ENCODE results near the gene PAF1. TPM values are rescaled to one million over a fixed set of nuclear protein-coding genes. Genes with fewer than 3 reads are reported as not detected.

Gene PAF1
- total RNA-seq, 1 donor from 2014 or later = 34.8 TPM

DNA sequence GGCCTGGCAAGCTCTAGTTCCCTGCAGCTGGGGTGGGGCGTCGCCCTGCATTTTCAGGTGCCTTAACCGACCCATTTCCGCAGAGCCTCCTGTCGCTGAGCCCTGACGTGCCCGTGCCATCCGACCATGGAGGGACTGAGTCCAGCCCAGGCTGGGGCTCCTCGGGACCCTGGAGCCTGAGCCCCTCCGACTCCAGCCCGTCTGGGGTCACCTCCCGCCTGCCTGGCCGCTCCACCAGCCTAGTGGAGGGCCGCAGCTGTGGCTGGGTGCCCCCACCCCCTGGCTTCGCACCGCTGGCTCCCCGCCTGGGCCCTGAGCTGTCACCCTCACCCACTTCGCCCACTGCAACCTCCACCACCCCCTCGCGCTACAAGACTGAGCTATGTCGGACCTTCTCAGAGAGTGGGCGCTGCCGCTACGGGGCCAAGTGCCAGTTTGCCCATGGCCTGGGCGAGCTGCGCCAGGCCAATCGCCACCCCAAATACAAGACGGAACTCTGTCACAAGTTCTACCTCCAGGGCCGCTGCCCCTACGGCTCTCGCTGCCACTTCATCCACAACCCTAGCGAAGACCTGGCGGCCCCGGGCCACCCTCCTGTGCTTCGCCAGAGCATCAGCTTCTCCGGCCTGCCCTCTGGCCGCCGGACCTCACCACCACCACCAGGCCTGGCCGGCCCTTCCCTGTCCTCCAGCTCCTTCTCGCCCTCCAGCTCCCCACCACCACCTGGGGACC is 16.9 kb upstream of the PAF1 start:
- ATAC-seq = no peak
- intact Hi-C loops (cut with micrococcal nuclease) = no loop called here
- peak; percentile 69 for DNase-seq

DNA sequence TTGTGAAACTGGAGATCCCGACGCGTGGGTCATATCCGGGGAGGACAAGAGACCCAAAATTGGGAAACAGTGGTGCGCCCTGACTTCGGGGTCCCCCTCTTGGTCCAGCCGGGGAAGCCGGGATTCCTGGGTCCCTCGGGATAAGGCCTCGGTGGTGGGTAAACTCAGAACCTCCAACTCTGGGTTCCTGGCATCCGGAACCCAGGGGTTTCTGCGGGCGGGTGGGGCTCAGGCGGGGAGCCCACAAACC is 16.4 kb upstream of the PAF1 start:
- ATAC-seq (no peak), DNase-seq (no peak)
- intact Hi-C loops (cut with micrococcal nuclease) = no loop called here

DNA sequence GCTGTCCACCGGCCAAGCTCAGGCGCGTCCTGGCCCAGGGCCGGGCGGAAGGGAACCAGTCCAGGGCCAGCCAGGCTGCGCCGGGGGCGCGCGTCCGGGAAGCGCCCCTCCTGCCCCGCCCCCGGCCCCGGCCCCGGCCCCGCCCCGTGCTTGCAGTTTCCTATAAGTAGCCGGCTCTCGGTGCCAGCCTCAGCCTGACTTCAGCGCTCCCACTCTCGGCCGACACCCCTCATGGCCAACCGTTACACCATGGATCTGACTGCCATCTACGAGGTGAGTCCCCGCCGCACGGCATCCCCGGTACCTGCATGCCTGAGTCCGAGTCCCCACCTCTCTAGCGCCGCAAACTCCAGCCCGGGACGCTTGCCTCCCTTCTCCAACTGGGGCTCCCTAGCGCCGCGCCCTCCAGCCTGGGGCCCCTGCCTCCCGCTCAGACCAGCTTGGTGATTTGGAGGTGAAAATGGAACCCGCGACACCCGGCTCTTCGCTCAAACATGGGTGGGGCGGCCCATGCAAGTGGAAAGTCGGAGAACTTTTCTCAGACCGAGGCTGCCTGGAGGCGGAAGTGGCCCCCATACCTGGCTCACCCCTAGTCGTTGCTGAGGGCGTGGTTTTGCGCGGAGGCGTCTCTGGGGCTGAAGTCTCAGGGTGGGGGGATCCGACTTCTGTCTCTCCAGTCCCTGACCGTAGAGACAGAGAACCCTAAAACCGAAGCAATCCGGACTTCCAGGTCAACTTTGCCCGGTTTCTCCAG is 15.9 kb upstream of the PAF1 start, which contains the start of gene ZFP36:
TSS of gene ZFP36 (plus strand) at position 192 of the 754 bp plus-strand sequence. CDS start at position 250, 58 bp downstream.
- DNase-seq (peak; percentile 94), ATAC-seq (peak; percentile 47)
- intact Hi-C loops (cut with micrococcal nuclease) = no loop called here

DNA sequence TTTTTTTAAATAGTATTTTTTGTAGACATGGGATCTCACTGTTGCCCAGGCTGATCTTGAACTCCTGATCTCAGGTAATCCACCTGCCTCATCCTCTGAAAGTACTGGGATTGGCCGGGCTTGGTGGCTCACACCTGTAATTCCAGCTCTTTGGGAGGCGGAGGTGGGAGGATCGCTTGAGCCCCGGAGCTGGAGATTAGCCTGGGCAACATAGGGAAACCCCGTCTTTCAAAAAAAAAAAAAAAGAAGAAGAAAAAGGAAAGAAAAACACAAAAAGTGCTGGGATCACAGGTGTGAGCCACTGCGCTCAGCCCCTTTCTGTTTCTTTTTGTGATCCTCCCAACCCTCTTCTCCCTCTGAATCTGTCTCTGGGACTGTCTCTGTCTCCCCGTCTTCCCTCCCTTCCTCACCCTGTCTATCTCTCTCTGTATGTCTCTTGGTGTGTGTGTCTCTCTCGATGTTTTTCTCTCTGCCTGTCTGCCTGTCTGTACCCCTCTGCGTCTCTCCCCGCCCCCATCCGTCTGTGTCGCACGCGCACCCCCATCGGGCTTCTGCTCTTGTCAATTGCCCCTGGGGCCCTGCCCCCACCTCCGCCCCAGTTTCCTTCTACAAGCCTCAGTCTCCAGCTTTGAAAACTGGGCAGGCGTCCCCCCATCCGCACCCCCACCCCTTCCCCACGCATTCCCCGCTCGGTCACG is 15.2 kb upstream of the PAF1 start:
- ATAC-seq (peak; percentile 0), DNase-seq (no peak)
- intact Hi-C loops (cut with micrococcal nuclease) = no loop called here

DNA sequence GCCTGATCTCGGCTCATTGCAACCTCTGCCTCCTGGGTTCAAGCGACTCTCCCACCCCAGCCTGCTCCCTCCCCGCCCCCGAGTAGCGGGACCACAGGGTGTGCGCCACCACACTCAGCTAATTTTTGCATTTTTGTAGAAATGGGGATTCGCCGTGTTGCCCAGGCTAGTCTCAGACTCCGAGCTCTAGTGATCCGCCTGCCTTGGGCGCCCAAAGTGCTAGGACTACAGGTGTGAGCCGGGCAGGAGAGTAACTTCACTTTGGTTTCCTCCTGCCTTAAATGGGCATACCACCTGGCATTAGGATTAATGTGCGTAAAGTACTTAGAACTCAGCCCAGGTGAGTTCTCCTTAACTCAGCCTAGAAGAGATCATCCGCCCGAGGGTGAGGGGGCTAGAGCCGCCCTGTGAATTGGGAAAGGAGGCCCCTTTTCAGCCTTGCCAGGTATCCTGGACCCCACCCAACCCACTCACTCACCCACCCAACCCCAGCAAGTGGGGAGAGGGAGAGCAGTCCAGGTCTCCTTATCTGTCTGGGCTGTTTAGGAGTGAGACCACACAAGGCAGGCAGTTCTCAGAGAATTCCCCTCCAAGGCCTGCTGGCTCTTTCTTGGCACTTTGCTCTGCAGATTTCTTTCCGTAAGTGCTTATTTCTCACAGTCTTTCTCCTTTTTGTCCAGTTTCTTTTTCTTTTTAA is 14.5 kb upstream of the PAF1 start:
- ATAC-seq (no peak), DNase-seq (no peak)
- intact Hi-C loops (cut with micrococcal nuclease) = no loop called here

DNA sequence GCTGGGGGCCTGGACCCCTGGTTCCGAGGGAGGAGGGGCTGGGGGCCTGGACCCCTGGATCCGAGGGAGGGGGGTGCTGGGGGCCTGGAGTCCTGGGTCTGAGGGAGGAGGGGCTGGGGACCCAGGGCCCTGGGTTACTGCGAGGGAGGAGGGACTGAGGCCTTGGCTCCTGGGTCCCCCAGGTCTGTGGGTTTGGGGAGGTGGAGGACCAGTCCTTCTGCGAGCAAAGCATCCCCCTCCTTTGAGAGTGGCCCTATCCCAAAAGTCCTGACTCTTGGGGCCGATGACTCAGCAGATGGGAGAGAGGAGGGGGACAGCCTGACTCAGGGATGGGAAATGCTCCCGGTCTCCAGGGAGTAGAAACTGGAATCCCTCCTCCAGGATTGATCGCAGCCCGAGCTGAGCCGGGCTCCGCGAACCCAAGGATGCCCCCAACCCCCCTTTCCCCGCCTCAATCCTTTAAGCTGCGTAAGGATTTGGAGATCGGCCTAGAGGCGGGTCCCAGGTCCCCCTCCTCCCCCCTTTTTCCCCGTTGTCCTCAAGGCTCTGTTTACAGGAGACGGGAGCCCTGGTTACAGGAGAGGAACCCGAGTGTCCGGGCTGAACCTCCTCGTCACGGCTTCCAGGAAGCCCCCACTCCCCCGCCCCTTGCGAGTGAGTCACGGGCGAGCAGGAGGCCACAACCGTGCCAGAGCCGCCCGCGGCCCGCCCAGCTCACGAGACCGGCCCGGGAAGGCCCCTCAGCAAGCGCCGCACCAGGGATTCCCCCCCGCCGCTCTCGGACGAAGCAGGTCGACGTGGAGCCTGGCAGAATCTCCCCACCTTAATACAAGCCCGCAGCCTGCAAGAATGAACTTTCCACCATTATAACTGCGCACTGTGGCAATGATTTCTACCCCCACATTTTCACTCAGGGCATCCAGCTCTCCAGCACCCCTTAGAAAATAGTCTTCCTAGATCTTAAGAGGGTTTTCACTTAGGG is 12.7 kb upstream of the PAF1 start:
- ATAC-seq (peak; percentile 60), DNase-seq (peak; percentile 99)
- intact Hi-C loops (cut with micrococcal nuclease) = no loop called here

DNA sequence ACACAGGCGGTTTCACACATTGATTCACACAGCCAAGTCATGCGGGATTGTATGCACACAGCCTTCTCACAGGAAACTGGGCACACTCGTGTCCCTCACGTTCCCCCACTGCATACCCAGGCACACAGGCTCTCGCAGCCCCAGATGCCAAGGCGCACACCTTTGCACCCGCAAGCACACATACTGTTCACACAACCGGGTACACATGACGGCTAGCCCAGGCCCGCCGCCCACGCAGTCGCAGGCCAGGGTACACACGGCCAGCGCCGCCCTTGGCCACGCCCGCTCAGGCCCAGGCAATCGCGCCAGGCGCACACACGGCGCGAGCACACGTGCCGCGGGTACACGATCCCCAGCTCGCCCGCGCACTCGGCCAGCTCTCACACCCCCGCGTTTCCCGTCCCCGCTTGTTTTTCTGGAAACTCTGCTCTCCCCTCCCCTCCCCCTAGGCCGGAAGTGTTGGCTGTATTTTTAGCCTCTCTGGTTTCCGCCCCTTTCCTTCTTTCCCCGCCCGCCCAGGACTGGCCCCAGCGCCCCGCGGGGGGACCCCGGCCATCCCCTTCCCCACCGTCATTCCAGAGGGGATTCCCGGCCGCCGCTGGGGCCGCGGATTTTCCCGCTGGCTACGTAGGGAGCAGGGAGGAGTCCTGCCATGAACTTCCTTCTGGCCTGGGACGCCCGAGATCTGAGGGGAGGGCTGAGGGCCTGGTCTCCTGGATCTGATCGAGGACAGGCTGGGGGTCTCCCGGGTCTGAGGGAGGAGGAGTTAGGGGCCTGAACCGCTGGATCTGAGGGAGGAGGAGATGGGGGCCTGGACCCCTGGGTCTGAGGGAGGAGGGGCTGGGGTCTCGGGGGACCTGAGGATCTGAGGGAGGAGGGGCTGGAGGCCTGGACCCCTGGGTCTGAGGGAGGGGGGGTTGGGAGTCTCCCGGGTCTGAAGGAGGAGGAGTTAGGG is 11.7 kb upstream of the PAF1 start:
- peak; percentile 47 for ATAC-seq
- intact Hi-C loops (cut with micrococcal nuclease) = no loop called here
- peak; percentile 95 for DNase-seq

GRCh38 chr19:39401549-39402345 is 10.8 kb upstream of the PAF1 start:
- intact Hi-C loops (cut with micrococcal nuclease) = no loop called here
- peak; percentile 56 for DNase-seq
- no peak for ATAC-seq

GRCh38 chr19:39401070-39401548 is 10.2 kb upstream of the PAF1 start:
- intact Hi-C loops (cut with micrococcal nuclease) = no loop called here
- DNase-seq = no peak
- no peak for ATAC-seq

DNA sequence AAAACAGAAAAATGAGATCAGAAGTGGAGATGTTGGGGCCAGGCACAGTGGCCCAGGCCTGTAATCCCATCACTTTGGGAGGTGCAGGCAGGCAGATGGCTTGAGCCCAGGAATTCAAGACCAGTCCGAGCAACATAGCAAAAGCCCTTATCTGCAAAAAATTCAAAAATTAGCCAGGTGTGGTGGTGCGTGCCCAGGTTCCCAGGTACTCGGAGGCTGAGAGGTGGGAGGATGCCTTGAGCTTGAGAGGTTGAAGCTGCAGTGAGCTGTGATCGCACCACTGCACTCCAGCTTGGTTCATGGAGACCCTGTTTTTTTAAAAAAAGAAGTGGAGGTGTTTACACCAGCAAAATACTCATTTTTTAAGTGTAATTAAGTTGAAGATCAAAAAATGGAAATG is 9.2 kb upstream of the PAF1 start:
- no peak for ATAC-seq

GRCh38 chr19:39399668-39400050 is 8.8 kb upstream of the PAF1 start:
- no peak for DNase-seq
- ATAC-seq = no peak
- intact Hi-C loops (cut with micrococcal nuclease) = no loop called here

More for the DNA sequence above, 9.2 kb upstream of the PAF1 start:
- intact Hi-C loops (cut with micrococcal nuclease) = no loop called here
- DNase-seq = no peak

DNA sequence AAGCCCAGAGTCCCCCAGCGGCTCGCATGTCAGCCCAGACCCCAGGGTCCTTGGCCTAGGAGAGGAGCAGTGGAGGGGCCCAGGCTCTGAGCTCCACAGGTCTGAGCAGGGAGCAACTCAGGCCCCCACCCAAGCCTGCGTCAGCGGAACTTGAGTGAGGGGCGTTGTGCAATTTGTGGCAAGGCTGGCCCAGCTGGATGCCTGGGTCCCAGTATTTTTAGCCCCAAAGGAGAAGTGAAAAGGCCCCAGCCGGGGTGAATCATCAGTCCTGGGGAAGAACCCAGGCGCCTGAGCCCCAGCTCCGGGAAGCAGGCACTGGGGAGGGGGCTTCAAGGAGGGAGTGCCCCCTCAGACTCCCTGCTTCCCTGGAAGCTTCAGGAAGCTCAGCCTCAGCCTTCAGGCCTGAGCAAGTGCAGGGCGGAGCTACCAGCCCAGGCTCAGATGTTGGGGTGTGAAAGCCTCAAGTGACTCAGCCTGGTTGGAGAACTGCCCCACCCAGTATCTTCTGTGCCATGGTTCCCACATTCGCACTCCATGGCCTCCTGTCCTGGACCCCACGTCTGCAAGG is 7.5 kb upstream of the PAF1 start:
- DNase-seq (peak; percentile 81), ATAC-seq (peak; percentile 12)
- intact Hi-C loops (cut with micrococcal nuclease) = no loop called here

DNA sequence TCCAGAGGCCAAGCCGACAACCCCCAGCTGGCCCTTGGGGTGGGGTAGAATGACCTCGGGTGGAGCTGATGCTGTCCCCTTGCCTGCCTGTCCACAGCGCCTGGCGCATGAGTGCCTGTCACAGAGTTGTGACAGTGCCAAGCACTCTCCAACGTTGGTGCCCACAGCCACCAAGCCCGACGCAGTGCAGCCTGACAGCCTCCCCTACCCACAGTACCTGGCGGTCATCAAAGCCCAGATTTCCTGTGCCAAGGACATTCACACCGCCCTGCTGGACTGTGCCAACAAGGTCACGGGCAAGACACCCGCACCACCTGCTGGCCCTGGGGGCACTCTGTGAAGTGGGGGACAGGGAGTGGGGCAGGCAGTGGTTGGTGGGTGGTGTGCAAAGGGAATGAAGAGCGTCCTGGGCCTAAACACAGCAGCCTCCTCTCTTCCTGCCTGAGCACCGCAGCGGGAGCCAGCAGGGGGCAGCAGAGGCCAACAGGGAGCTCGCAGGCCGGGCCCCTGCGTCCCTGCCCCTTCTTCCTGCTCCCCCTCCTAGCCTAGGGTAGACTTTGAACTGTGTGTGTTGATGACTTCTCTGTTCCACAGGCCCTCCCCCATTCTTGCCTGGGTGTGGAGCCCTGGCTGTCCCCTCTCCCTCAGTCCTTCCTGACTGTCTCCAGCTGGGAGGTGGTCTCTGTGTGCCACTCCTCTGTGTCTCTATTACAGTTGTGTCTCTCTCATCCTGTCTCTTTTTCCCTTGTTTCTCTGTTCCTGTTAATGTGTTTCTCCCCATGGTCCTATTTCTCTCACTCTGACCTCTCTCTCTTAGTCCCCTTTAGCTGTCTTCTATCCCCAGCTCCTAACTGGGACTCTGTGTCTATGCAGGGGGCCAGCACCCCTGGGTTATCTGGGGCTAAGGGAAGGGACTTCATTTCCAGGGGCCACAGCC is 6.7 kb upstream of the PAF1 start:
- peak; percentile 78 for ATAC-seq
- DNase-seq = peak; percentile 95
- intact Hi-C loops (cut with micrococcal nuclease) = loop anchor here (2.0 kb wide), 1 partner anchor 13 kb away; no protein-coding TSS in a partner anchor

DNA sequence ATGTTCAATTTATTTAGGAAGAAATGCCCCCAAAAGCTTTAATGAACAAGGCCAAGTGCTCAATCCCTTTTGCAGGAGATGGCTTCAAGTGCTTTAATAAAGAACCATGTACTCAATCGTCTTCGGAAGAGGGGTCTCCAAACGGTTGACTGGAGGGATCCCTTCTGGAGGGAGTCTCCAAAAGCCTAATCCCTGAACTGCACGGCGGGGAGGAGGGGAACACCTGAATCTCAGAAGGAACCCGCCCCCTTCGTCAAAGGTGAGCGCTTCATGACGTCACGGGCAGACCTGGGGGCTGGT is 505 bp downstream of the PAF1 start:
- ATAC-seq = no peak
- no peak for DNase-seq
- intact Hi-C loops (cut with micrococcal nuclease) = no loop called here

DNA sequence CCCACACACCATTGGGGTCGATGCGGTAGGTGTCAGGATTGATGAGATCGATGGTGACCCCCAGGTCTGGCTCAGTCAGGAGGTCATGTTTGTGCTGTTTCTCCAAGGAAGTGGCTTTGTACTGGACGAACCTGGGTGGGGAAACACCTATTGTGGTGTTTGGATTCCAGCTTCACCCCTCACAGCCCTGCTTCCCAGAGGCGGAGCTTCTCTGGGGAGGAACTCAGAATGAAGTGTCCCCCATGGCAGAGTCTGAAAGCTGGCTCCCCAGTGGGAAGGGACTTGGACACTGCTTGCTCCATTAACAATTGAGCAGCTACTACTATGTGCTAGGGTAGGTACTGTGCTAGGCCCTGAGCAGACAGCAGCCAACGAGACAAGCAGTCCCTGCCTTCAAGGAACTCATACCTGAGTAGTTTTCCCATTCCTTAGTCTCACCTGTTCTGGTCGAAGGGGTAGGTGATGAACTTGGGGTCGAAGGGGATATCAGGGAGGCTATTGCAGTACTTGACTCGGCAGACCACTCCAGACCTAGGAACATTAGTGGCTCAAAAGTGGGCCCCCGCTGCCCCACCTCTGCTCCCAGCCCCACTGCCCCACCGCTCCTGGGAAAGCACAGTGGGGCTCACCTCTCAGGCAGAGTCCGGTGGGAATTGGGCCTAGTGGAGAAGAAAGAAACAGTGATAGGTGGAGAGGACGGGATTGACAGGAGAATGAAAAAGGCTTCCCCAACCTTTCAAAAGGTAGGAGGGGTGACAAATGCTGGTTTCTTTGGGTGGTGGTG is 1.1 kb downstream of the PAF1 start:
- DNase-seq (no peak), ATAC-seq (no peak)
- intact Hi-C loops (cut with micrococcal nuclease) = no loop called here
